Esophagus squamous epithelium (tissue), 5 donors: ENCODE measurements around the gene PDK4. TPM values are rescaled to one million over a fixed set of nuclear protein-coding genes. Genes with fewer than 3 reads are reported as not detected.
"Not testable (repeated sequence)": the region's sequence is repeated elsewhere in the genome, so short reads cannot be mapped to it uniquely, and the experiment has no call there.

ENCODE experiments used
- DNase-seq: peaks from one replicate; lab custom pipeline; 2025; lab: John Stamatoyannopoulos, UW
- H3K27ac ChIP-seq, 4 donors: fragments of 200-600 bp; sonication (generic); one replicate each; pipeline ENCODE4 v1.5.1; 2016 to 2019; ENCODE audit warnings: mild to moderate bottlenecking in 1 of 4
- H3K27me3 ChIP-seq, 4 donors: fragments of 200-600 bp; sonication (generic); 1 replicate in 3 of 4; 2 replicates in 1 of 4; pipeline versions ENCODE4 v1.5.1 to v1.6.0; 2017 to 2021; ENCODE audit warnings: antibody characterized with exemption in 1 of 4
- H3K36me3 ChIP-seq, 3 donors: fragments of 200-600 bp; sonication (generic); one replicate each; pipeline ENCODE4 v1.5.1; 2016 to 2019
- H3K4me1 ChIP-seq, 3 donors: fragments of 200-600 bp; sonication (generic); one replicate each; pipeline ENCODE4 v1.5.1; 2017 to 2019
- H3K4me3 ChIP-seq, 4 donors: fragments of 200-600 bp; sonication (generic); 1 replicate in 3 of 4; 2 replicates in 1 of 4; pipeline ENCODE4 v1.5.1; 2016 to 2019; ENCODE audit warnings: mild to moderate bottlenecking in 2 of 4, moderate library complexity in 1 of 4
- H3K9me3 ChIP-seq, 3 donors: fragments of 200-600 bp; sonication (generic); one replicate each; pipeline ENCODE4 v1.5.1; 2016 to 2019
- CTCF ChIP-seq, 6 experiments: fragments of 450-650 bp in 4 of 6; fragments of 200-600 bp in 2 of 6; sonication (generic) in 2 of 6; IDR thresholded peaks; one replicate each; pipeline ENCODE4 v1.5.1; 2016 to 2019; ENCODE audit warnings: antibody characterized with exemption in 6 of 6, mild to moderate bottlenecking in 4 of 6, moderate library complexity in 4 of 6
- POLR2A ChIP-seq, 4 donors: fragments of 450-650 bp; IDR thresholded peaks; one replicate each; pipeline ENCODE4 v1.6.1; 2017; ENCODE audit warnings: antibody characterized with exemption in 4 of 4, mild to moderate bottlenecking in 4 of 4, moderate library complexity in 3 of 4
- WGBS, 2 donors: methylation state at CpG; one replicate each; pipeline ENCODE4 v1.1.5; 2018; 5-methylcytosine and 5-hydroxymethylcytosine counted together
- intact Hi-C: fragments of 100-400 bp; cut with DNase I; formaldehyde crosslinking; loops from one replicate; pipeline ENCODE4 v1.15.0; 2022
- total RNA-seq, 4 donors: library from RNA; depleted of rRNA; stranded (reverse); fragments of >200 nt; gene quantifications; one replicate each; pipeline ENCODE4 v1.1.0, GENCODE V29; 2016
- donor health status: DM: yes; HTN: yes; CAD: no.

PDK4 gene
- total RNA-seq, 4 donors from 2014 or later = 4.1 to 129 (median 64.6) TPM

GRCh38 chr7:95558864-95559263 lies 37.5 kb downstream of the PDK4 start:
- peaks cover 0 to 4% (median 0%) of the 10 kb centered on the region in 3 donors for H3K4me1 ChIP-seq
- 68 to 75% methylated on average over 3 of the region's 3 CpGs for WGBS, 2 donors
- intact Hi-C loops = no loop called here
- no peaks in the 10 kb centered on the region for H3K36me3 ChIP-seq
- no peak for DNase-seq
- no peaks in the 10 kb centered on the region for H3K9me3 ChIP-seq
- H3K27me3 ChIP-seq = no peaks in the 10 kb centered on the region
- no peak overlapping the region for H3K27ac ChIP-seq
- TF ChIP-seq CTCF (IDR thresholded peaks at IDR 0.05) (no peak), POLR2A (IDR thresholded peaks at IDR 0.05) (no peak)
- no peak overlapping the region for H3K4me3 ChIP-seq

- H3K4me1 ChIP-seq = peaks cover 0 to 6% (median under 1%) of the 10 kb centered on the region in 3 donors
Measured at GRCh38 chr7:95556777-95557176, 39.5 kb downstream of the PDK4 start.

GRCh38 chr7:95553939-95554338 lies 42.4 kb downstream of the PDK4 start:
- intact Hi-C loops = no loop called here
- TF ChIP-seq POLR2A (IDR thresholded peaks at IDR 0.05) = no peak
- TF ChIP-seq CTCF (IDR thresholded peaks at IDR 0.05) = no peak
- H3K27me3 ChIP-seq = no peaks in the 10 kb centered on the region
- H3K9me3 ChIP-seq = no peaks in the 10 kb centered on the region
- DNase-seq = no peak
- H3K27ac ChIP-seq = no peak overlapping the region
- WGBS, 2 donors = 59 to 60% methylated on average over 2 of the region's 2 CpGs
- H3K36me3 ChIP-seq = no peaks in the 10 kb centered on the region
- peaks cover 21 to 29% (median 28%) of the 10 kb centered on the region in 3 donors for H3K4me1 ChIP-seq
- H3K4me3 ChIP-seq = no peak overlapping the region

More at GRCh38 chr7:95556777-95557176, 39.5 kb downstream of the PDK4 start:
- WGBS, 2 donors = 75 to 76% methylated on average over 2 of the region's 2 CpGs
- H3K4me3 ChIP-seq = no peak overlapping the region
- DNase-seq = no peak
- TF ChIP-seq POLR2A (IDR thresholded peaks at IDR 0.05) (no peak), CTCF (IDR thresholded peaks at IDR 0.05) (no peak)
- H3K27ac ChIP-seq = no peak overlapping the region
- H3K9me3 ChIP-seq = no peaks in the 10 kb centered on the region
- H3K36me3 ChIP-seq = no peaks in the 10 kb centered on the region
- no peaks in the 10 kb centered on the region for H3K27me3 ChIP-seq
- intact Hi-C loops = no loop called here

- DNase-seq, H3K9me3 ChIP-seq, H3K27me3 ChIP-seq, H3K4me3 ChIP-seq, H3K36me3 ChIP-seq, intact Hi-C loops: not testable (repeated sequence)
- H3K27ac ChIP-seq = peak overlapping the region in 2 of 4 donors; percentile 88 to 94
- peaks cover 21 to 46% (median 43%) of the 10 kb centered on the region in 3 donors for H3K4me1 ChIP-seq
- WGBS, 2 donors = 65 to 96% methylated on average over 3 to 9 of the region's 45 CpGs
Measured at GRCh38 chr7:95552010-95552926, 44.0 kb downstream of the PDK4 start.

- TF ChIP-seq POLR2A (IDR thresholded peaks at IDR 0.05) (no peak), CTCF (IDR thresholded peaks at IDR 0.05) (no peak)
- Histone ChIP-seq H3K4me1 (peaks cover 21 to 62% (median 57%) of the 10 kb centered on the region in 3 donors), H3K4me3 (peak overlapping the region in 1 of 4 donors; percentile 41), H3K9me3 (no peaks in the 10 kb centered on the region), H3K27ac (peak overlapping the region; percentile 83 to 95 (median 91)), H3K36me3 (no peaks in the 10 kb centered on the region), H3K27me3 (no peaks in the 10 kb centered on the region)
- DNase-seq = no peak
- intact Hi-C loops = no loop called here
- WGBS, 2 donors = 39 to 44% methylated on average over 4 of the region's 4 CpGs
Measured at GRCh38 chr7:95550546-95550945, 45.8 kb downstream of the PDK4 start.
